Body of pancreas (tissue), 4 donors: ENCODE results near the gene DENND1A. TPM values are rescaled to one million over a fixed set of nuclear protein-coding genes. Genes with fewer than 3 reads are reported as not detected.

Experiments used
- ATAC-seq: fragments of 150-250 bp; one replicate; pipeline ENCODE4 v1.9.1; 2016
- DNase-seq, 4 donors: peaks; one replicate each; pipeline ENCODE4 v3.0.0-alpha.2; 2019
- H3K27ac ChIP-seq, 4 donors: fragments of 200-600 bp; sonication (generic); 1 replicate in 3 of 4; 2 replicates in 1 of 4; pipeline versions ENCODE4 v1.5.1 to v1.6.1; 2016 to 2019; ENCODE audit warnings: mild to moderate bottlenecking in 1 of 4, mixed read lengths in 1 of 4, moderate library complexity in 1 of 4
- H3K27me3 ChIP-seq, 2 donors: fragments of 200-600 bp; sonication (generic); one replicate each; pipeline ENCODE4 v1.6.0; 2016; ENCODE audit warnings: mild to moderate bottlenecking in 1 of 2
- H3K36me3 ChIP-seq, 2 donors: fragments of 200-600 bp; sonication (generic); replicated peaks in 1 of 2; 2 replicates each; pipeline ENCODE4 v1.5.1; 2016; ENCODE audit warnings: low read depth in 2 of 2; ENCODE audit not compliant: insufficient read depth in 1 of 2
- H3K4me1 ChIP-seq: fragments of 200-600 bp; sonication (generic); one replicate; pipeline ENCODE4 v1.6.0; 2016
- H3K4me3 ChIP-seq, 2 donors: fragments of 200-600 bp; sonication (generic); 1 replicate in 1 of 2; 2 replicates in 1 of 2; pipeline ENCODE4 v1.5.1; 2016 to 2019
- H3K9me3 ChIP-seq, 3 donors: fragments of 200-600 bp; sonication (generic); 1 replicate in 2 of 3; 2 replicates in 1 of 3; pipeline ENCODE4 v1.5.1; 2016
- POLR2A ChIP-seq, 3 donors: fragments of 450-650 bp; IDR thresholded peaks; one replicate each; pipeline ENCODE4 v1.6.1; 2016; ENCODE audit warnings: antibody characterized with exemption in 3 of 3, mild to moderate bottlenecking in 2 of 3
- whole genome bisulfite sequencing, 2 donors: methylation state at CpG; one replicate each; pipeline ENCODE4 v1.1.5; 2017; 5-methylcytosine and 5-hydroxymethylcytosine counted together
- intact Hi-C: fragments of 100-400 bp; cut with DNase I; formaldehyde crosslinking; loops from one replicate; pipeline ENCODE4 v1.15.1; 2023
- total RNA-seq, 2 donors: library from RNA; depleted of rRNA; stranded (reverse); fragments of >200 nt; gene quantifications; one replicate each; pipeline ENCODE4 v1.1.0, GENCODE V29; 2016
- TF ChIP-seq, protein P1 (sequence below), 7 experiments: fragments of 450-650 bp in 4 of 7; fragments of 200-600 bp in 3 of 7; sonication (generic) in 3 of 7; IDR thresholded peaks; one replicate each; pipeline ENCODE4 v1.5.1; 2016 to 2019; ENCODE audit warnings: antibody characterized with exemption in 7 of 7

DENND1A gene
- total RNA-seq, 2 donors from 2014 or later, result 7.6 to 8.6 TPM

DNA sequence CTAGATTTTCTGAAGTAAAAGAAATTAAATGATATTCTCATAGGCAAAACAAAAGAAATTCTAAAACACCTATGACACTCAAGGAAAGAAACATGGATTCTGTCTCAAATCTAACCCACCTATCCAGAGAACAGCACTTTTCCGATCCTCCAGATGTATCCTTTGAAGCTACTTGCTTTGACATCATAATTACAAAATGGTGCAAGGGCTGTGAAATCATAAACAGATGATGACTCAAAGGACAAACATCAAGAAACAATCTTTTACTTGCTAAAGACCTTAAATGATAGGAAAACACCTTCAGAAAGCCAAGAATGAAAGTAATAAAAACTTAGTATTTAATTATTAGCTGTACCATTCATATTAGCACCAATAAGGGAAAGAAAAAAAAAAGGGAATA, 202.6 kb downstream of the DENND1A start:
- Histone ChIP-seq H3K27ac (no peak overlapping the region), H3K27me3 (no peaks in the 10 kb centered on the region), H3K4me1 (no peaks in the 10 kb centered on the region), H3K9me3 (peaks cover 0 to 9% (median 0%) of the 10 kb centered on the region in 3 donors), H3K4me3 (no peak overlapping the region), H3K36me3 (no peaks in the 10 kb centered on the region)
- 91 to 97% methylated on average over 1 of the region's 1 CpG for WGBS, 2 donors
- ATAC-seq (no peak), DNase-seq (no peak)
- no peak for TF ChIP-seq POLR2A (IDR thresholded peaks at IDR 0.05)
- TF ChIP-seq, protein P1, sequence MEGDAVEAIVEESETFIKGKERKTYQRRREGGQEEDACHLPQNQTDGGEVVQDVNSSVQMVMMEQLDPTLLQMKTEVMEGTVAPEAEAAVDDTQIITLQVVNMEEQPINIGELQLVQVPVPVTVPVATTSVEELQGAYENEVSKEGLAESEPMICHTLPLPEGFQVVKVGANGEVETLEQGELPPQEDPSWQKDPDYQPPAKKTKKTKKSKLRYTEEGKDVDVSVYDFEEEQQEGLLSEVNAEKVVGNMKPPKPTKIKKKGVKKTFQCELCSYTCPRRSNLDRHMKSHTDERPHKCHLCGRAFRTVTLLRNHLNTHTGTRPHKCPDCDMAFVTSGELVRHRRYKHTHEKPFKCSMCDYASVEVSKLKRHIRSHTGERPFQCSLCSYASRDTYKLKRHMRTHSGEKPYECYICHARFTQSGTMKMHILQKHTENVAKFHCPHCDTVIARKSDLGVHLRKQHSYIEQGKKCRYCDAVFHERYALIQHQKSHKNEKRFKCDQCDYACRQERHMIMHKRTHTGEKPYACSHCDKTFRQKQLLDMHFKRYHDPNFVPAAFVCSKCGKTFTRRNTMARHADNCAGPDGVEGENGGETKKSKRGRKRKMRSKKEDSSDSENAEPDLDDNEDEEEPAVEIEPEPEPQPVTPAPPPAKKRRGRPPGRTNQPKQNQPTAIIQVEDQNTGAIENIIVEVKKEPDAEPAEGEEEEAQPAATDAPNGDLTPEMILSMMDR (IDR thresholded peaks at IDR 0.05), result no peak
- intact Hi-C loops, result no loop called here

DNA sequence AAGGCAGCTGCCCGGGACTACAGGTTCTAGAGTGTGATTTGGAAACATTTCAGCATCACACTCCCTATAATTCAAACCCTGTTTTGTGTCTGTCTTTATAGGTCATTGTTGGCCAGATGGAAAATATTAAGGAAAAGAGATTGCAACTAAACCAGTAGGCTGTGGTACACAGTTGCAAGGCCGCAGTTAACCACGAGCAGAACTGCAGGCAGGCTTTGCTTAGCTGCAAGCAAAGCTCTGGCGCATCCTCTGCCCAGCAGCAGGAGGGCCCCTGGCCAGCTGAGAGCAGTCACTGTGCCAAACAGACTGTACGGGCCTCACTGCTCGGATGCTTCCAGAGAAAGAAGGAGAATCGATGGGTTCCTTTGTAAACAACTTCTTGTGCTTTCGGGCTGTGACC, 204.5 kb downstream of the DENND1A start:
- DNase-seq, result no peak
- peaks cover 0 to 16% (median 0%) of the 10 kb centered on the region in 3 donors for H3K9me3 ChIP-seq
- TF ChIP-seq, protein P1 (IDR thresholded peaks at IDR 0.05), result no peak
- no peak for TF ChIP-seq POLR2A (IDR thresholded peaks at IDR 0.05)
- H3K27ac ChIP-seq, result no peak overlapping the region
- no peaks in the 10 kb centered on the region for H3K4me1 ChIP-seq
- no peak for ATAC-seq
- intact Hi-C loops, result no loop called here
- H3K36me3 ChIP-seq, result no peaks in the 10 kb centered on the region
- H3K27me3 ChIP-seq, result no peaks in the 10 kb centered on the region
- 85 to 90% methylated on average over 8 of the region's 8 CpGs for WGBS, 2 donors
- H3K4me3 ChIP-seq, result no peak overlapping the region

DNA sequence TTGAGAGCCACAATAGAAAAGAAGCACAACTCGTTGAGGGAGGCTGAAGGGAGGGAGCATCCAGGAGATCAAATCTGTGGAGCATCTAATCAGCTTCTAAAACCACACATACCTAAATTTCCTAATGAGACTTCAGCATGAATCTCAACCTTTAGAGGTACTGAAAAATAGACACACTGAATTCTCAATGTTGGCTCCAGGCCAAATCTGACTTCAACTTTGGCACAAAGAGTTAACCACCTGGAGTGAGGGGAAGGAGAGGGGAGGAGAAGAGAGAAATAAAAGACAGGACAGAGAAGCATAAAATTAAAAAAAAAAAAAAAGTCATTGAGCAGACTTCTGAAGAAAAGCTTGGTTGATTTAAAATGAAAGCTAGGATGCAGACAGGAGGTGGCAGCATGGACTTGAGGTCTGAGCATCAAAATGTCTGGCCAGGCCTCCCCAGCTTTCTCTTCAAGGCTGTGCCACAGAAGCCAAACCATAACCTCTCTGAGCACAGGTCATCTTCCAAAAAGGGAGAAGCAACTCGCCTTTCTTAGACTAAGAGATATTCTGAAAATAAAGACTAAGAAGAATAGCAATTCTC, 205.6 kb downstream of the DENND1A start:
- DNase-seq, result peak in 1 of 4 donors; percentile 17
- Histone ChIP-seq H3K36me3 (no peaks in the 10 kb centered on the region), H3K4me1 (no peaks in the 10 kb centered on the region), H3K27ac (no peak overlapping the region), H3K4me3 (no peak overlapping the region), H3K9me3 (peaks cover 0 to 16% (median 0%) of the 10 kb centered on the region in 3 donors), H3K27me3 (no peaks in the 10 kb centered on the region)
- intact Hi-C loops, result no loop called here
- WGBS, 2 donors, result 94 to 100% methylated on average over 2 of the region's 2 CpGs
- TF ChIP-seq, protein P1 (IDR thresholded peaks at IDR 0.05), result peak in 3 of 7 experiments; percentile 2 to 17 (median 10)
- no peak for TF ChIP-seq POLR2A (IDR thresholded peaks at IDR 0.05)
- ATAC-seq, result no peak

DNA sequence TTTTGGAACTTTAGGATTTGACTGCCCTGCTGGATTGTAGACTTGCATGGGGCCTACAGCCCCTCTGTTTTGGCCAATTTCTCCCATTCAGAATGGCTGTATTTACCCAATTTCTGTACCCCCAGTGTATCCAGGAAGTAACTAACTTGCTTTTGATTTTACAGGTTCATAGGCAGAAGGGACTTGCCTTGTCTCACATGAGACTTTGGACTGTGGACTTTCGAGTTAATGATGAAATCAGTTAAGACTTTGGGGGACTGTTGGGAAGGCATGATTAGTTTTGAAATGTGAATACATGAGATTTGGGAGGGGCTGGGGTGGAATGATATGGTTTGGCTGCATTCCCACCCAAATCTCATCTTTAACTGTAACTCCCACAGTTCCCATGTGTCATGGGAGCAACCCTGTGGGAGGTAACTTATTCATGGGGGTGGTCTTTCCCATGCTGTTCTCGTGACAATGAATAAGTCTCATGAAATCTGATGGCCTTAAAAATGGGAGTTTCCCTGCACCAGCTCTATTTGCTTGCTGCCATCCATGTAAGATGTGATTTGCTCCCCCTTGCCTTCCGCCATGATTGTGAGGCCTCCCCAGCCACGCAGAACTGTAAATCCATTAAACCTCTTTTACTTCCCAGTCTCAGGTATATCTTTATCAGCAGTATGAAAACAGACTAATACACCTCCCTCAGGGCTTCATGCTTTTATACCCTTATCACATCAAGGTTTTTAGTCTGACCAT, 206.6 kb downstream of the DENND1A start:
- no peak overlapping the region for H3K27ac ChIP-seq
- 96 to 98% methylated on average over 4 of the region's 4 CpGs for WGBS, 2 donors
- ATAC-seq (no peak), DNase-seq (no peak)
- intact Hi-C loops, result no loop called here
- TF ChIP-seq POLR2A (IDR thresholded peaks at IDR 0.05), result no peak
- TF ChIP-seq, protein P1 (IDR thresholded peaks at IDR 0.05), result no peak
- H3K9me3 ChIP-seq, result peaks cover 0 to 16% (median 0%) of the 10 kb centered on the region in 3 donors
- no peaks in the 10 kb centered on the region for H3K4me1 ChIP-seq
- H3K36me3 ChIP-seq, result no peaks in the 10 kb centered on the region
- no peaks in the 10 kb centered on the region for H3K27me3 ChIP-seq
- H3K4me3 ChIP-seq, result no peak overlapping the region
